Lower leg skin (tissue), 4 donors: ENCODE data around the gene PTPN7. TPM values are rescaled to one million over a fixed set of nuclear protein-coding genes. Genes with fewer than 3 reads are reported as not detected.
"Not testable (repeated sequence)": the region's sequence is repeated elsewhere in the genome, so short reads cannot be mapped to it uniquely, and the experiment has no call there.

Experiments
- DNase-seq, 2 donors: peaks; one replicate each; pipeline ENCODE4 v3.0.0-alpha.2; 2019; ENCODE audit warnings: low spot score in 2 of 2
- H3K4me3 ChIP-seq: fragments of 200-600 bp; sonication (generic); 2 replicates; pipeline ENCODE4 v1.5.1; 2017; ENCODE audit warnings: mild to moderate bottlenecking, low read depth; ENCODE audit not compliant: poor library complexity, severe bottlenecking
- CTCF ChIP-seq, 3 donors: fragments of 450-650 bp; IDR thresholded peaks; one replicate each; pipeline ENCODE4 v1.5.1; 2016; ENCODE audit warnings: antibody characterized with exemption in 3 of 3, mild to moderate bottlenecking in 3 of 3, moderate library complexity in 2 of 3
- POLR2A ChIP-seq, 2 donors: fragments of 450-650 bp; IDR thresholded peaks; one replicate each; pipeline ENCODE4 v1.6.1; 2016 to 2017; ENCODE audit warnings: antibody characterized with exemption in 2 of 2, mild to moderate bottlenecking in 1 of 2, moderate library complexity in 1 of 2
- WGBS, 2 donors: methylation state at CpG; one replicate each; pipeline ENCODE4 v1.1.5; 2018; 5-methylcytosine and 5-hydroxymethylcytosine counted together
- intact Hi-C: fragments of 100-400 bp; cut with DNase I; formaldehyde crosslinking; loops from one replicate; pipeline ENCODE4 v1.15.0; 2023; ENCODE audit warnings: low total_unique reads
- total RNA-seq, 4 donors: library from RNA; depleted of rRNA; stranded (reverse); fragments of >200 nt; gene quantifications; one replicate each; pipeline ENCODE4 v1.1.0, GENCODE V29; 2016

Gene PTPN7
- total RNA-seq, 4 donors from 2014 or later: 1.6 to 2.4 (median 2.2) TPM

DNA sequence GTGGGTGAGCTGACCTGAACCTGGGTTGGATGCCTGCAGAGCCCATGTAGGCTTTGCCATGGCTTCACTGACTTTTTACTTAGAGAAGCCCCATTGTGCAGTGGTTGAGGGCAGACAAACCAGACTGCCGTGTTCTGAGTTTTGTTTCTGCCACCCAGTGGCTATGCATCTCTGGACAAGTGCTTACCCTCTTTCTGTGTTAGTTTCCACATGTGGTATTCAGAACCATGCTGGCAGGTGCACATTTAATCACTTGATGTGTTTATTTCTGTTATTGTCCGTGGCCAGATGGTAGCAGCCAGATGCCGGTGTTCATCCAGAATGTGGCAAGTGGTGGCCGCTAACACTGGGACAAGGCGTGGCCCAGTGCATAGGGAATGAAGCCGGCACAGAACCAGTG lies 10.3 kb upstream of the PTPN7 start:
- no peak overlapping the region for H3K4me3 ChIP-seq
- TF ChIP-seq CTCF (IDR thresholded peaks at IDR 0.05) (no peak), POLR2A (IDR thresholded peaks at IDR 0.05) (no peak)
- intact Hi-C loops: no loop called here
- DNase-seq: no peak
- 85 to 91% methylated on average over 6 of the region's 6 CpGs for WGBS, 2 donors

DNA sequence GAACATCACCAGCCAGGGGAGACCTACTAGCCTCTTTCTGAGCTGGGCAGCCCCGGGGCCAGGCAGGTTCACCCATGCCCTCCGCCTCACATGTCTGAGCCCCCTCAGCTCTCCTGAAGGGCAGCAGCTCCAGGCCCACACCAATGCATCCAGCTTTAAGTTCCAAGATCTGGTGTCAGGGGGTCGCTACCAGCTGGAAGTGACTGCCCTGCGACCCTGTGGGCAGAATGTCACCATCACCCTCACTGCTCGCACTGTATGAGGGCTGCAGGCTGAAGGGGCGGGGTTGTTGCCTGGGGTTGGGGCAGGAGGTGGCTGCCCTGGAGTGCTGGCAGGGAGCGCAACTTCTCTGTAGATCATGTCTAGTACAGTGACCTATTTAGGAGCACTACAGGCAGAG lies 8.5 kb upstream of the PTPN7 start:
- WGBS, 2 donors: 92 to 100% methylated on average over 2 to 7 of the region's 7 CpGs

DNA sequence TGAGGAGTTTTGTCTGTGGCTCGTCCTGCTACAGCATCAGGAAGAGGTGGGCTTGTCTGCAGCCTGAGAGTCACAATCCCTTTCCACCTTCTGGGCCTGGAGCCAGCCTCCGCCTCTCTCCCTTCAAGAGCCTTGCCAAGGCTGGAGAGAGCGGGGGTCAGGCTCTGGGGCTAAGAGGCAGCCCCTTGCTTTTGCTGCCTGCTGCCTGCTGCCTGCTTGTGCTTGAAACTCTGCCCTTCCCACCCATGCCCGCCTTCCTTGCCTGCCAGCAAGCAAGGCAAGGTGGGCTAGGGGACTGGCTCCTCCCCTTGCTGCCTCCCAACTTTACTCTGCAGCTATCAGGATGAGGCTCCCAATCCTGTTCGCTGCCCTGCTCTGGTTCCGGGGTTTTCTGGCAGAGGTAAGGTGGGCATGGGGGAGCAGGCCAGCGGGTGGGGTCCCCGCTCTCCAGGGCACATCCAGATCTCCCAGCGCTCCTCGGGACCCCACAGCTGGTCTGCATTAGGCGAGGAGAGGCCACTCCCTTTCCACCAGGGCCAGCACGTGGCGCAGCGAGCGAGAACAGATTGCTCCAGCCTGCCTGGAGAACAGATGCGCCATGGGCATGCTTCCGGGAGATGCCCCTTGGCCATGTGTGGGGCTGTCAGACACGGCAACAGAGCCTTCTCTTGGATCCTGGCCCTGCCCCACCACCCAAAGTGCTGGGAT lies 7.5 kb upstream of the PTPN7 start:
- peak in 1 of 2 donors; percentile 93 for DNase-seq
- no peak overlapping the region for H3K4me3 ChIP-seq
- TF ChIP-seq CTCF (IDR thresholded peaks at IDR 0.05) (no peak), POLR2A (IDR thresholded peaks at IDR 0.05) (no peak)
- intact Hi-C loops: no loop called here
- WGBS, 2 donors: 25 to 54% methylated on average over 12 to 18 of the region's 18 CpGs

More for the DNA sequence above, 8.5 kb upstream of the PTPN7 start:
- TF ChIP-seq CTCF (IDR thresholded peaks at IDR 0.05): no peak
- no peak for TF ChIP-seq POLR2A (IDR thresholded peaks at IDR 0.05)
- no peak for DNase-seq
- intact Hi-C loops: no loop called here
- no peak overlapping the region for H3K4me3 ChIP-seq

GRCh38 chr1:202167054-202167453 lies 6.7 kb upstream of the PTPN7 start:
- 89% methylated on average over 13 of the region's 13 CpGs for WGBS, 2 donors
- H3K4me3 ChIP-seq, DNase-seq, intact Hi-C loops: not testable (repeated sequence)

DNA sequence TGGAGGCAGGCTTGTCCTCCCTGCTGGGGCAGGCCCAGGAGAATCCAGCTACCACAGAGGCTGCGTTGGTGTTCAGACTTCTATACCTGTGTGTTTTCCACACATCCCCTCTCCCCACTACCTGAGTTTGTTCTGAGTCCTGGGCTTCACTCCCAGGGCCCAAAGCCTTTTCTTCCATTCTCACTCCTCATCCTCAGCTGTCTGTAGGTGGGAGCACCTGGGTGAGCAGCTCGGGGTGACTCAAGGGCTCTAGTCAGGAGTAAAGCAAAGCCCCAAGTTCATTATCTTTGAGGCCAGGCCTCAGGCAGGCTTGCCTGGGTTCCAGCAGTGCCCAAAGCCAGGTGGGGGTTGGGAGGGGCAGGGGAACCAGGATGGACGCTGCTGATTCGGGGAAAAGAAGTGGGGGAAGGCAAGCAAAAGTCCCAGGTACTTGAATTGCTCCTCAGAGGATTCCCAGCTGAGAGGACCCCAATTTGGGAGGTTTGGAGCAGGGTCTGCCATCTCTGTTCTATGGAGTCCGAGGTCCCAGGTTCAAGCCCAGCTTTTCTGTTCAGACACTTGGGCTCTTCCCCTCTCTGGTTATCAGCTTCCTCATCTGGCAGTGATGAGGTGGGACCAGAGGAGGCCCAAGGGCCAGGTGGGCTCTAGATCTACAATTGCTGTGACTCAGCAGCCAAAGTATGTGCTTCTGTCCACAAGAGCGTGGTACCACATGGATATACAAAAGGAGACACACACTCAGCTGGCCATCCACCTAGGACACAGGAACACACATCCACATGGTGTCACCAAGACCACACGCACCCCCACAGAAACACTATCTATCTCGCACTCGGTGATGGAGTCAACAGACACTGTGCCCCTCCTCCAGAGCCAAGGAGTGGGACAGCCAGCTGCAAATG lies 5.8 kb upstream of the PTPN7 start:
- no peak for TF ChIP-seq POLR2A (IDR thresholded peaks at IDR 0.05)
- no peak for TF ChIP-seq CTCF (IDR thresholded peaks at IDR 0.05)
- intact Hi-C loops: no loop called here
- 82 to 86% methylated on average over 9 of the region's 9 CpGs for WGBS, 2 donors
- DNase-seq: no peak
- H3K4me3 ChIP-seq: no peak overlapping the region

DNA sequence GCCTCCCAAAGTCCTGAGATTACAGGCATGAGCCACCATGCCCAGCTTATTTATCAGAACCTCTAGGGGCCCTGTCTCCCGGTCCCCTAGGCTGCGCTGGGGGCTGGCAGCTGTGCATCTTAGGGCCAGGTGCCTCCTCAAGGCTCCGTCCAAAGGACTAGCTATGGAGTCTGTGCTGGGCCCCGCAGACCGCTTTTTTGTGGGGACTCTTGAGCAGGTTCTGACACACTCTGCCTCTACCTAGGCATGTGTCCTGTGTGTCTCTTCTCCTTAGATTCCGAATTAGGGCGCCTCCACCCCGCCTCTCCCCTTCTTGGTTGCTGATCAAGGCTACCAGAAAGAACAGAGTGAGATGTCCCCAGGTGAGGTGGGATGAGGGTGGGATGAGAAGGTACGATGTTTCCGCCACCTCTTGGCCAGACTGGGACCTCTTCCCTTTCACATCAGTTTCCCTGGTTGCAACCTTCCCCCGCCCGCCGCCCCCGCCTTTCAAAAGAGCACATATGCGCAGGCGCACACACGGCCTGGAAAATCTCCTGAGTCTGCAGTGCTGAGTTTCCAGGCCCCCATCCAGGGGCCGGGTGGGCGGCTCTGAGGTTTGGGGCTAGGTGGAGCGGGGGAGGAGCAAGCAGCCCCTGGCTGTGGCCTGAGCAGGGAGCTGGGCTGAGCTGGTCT lies 5.0 kb upstream of the PTPN7 start:
- H3K4me3 ChIP-seq: no peak overlapping the region
- intact Hi-C loops: no loop called here
- peak in 1 of 2 donors; percentile 84 for DNase-seq
- WGBS, 2 donors: 84 to 89% methylated on average over 20 of the region's 20 CpGs
- TF ChIP-seq POLR2A (IDR thresholded peaks at IDR 0.05): no peak
- TF ChIP-seq CTCF (IDR thresholded peaks at IDR 0.05): no peak
